HG03097 (cell line): ENCODE results near the gene PIM1.
"Not testable (repeated sequence)": the region's sequence is repeated elsewhere in the genome, so short reads cannot be mapped to it uniquely, and the experiment has no call there.

ENCODE experiments used
- ATAC-seq: cut with Tn5 transposase; IDR thresholded peaks from one replicate; pipeline ENCODE4 v1.9.1; 2021; ENCODE audit not compliant: unreplicated experiment, low FRiP score

Gene PIM1

DNA sequence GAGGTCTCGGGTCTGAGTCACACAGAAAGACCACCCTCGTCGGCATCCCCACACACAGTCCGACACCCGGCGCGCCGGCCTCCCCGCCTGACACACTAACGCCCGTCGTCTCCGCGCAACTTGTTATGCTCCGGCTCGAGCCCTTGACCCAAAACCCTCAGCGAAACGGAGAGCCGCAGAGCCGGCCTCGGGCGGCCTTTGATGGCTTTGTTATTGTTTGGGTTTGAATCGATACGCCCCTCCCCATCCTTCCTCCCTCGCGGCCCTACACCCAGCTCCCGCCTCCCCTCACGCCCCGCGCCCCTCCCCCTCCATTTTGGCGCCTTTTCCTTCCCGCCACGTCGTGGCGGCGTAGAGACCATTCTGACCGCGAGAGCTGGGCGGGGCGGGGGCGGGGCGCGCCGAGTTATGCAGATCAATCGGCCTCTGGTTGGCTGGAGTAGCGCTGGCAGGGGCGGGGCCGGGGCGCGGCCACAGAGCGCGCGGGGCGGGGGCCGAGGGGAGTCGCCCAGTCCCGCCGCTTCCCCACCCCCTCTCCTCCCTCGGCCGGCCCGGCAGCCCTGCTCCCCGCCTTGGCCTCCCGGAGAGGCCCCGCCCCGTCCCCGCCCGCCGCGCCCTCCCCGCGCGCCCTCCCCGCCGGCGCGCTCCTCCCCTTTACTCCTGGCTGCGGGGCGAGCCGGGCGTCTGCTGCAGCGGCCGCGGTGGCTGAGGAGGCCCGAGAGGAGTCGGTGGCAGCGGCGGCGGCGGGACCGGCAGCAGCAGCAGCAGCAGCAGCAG lies at the start of gene PIM1:
PIM1 (plus strand) TSS at position 657 of the 777 bp plus-strand sequence. CDS start 424 bp downstream, outside the sequence.
- peak; percentile 58 for ATAC-seq

DNA sequence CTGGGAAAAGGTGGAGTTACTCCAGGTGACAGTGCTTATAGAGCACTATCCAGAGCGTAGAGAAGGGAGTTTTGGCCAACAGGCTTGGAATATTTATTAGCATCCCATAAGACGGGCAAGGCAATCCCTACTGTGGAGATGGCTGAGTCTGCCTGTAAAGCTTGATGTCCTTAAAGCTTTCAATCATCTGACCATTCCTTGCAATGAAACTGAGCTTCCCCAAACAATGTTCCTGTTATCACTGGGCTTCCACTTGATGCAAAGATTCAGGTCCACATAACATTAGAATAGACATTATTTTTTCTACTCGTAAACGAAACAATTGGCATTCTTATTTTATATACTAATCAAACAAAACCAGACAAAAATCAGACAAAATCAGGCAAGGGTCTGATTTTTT lies 48.4 kb upstream of the PIM1 start:
- ATAC-seq, result no peak

DNA sequence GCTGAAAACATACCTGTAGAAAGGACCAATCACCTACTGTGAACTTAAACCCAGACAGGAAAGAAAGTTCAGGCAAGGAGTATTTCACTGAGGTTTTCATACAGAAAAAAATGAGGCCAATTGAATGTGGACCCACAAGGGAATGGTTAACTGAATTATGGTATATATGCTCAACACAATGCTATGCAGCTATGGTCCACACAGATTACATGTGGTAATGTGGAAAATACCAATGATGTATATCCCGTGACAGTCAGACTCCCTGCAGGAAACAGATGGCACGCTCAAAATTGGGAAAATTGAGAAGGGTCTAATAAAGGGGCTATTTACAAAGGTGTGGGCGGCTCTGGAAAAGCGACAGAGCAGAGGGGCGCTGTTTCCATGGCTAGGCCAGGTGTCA lies 47.1 kb upstream of the PIM1 start:
- no peak for ATAC-seq

DNA sequence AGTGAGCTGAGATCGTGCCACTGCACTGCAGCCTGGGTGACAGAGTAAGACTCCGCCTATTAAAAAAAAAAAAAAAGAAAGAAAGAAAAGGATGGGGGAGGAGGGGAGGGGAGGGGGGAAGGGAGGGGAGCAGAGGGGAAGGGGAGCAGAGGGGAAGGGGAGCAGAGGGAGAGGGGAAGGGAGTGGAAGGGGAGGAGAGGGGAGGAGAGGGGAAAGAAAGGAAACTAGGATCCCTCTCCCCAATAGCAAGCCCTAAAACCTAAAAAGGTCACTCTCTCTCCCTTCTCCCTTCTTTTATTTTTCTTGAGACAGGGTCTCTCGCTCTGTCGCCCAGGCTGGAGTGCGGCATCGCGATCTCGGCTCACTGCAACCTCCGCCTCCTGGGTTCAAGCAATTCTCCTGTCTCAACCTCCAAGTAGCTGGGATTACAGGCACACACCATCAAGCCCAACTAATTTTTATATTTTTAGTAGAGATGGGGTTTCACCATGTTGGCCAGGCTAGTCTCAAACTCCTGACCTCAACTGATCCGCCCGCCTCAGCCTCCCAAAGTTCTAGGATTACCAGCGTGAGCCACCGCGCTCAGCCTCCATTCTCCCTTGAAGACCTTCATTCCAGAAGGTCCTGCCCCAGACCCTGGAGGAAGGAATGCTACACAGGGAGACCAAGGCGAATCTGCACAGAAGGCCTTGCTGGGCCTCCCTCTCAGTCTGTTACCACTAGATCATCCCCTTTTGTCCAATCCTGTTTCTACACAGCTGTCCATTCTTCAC lies 45.8 kb upstream of the PIM1 start:
- ATAC-seq, result no peak

DNA sequence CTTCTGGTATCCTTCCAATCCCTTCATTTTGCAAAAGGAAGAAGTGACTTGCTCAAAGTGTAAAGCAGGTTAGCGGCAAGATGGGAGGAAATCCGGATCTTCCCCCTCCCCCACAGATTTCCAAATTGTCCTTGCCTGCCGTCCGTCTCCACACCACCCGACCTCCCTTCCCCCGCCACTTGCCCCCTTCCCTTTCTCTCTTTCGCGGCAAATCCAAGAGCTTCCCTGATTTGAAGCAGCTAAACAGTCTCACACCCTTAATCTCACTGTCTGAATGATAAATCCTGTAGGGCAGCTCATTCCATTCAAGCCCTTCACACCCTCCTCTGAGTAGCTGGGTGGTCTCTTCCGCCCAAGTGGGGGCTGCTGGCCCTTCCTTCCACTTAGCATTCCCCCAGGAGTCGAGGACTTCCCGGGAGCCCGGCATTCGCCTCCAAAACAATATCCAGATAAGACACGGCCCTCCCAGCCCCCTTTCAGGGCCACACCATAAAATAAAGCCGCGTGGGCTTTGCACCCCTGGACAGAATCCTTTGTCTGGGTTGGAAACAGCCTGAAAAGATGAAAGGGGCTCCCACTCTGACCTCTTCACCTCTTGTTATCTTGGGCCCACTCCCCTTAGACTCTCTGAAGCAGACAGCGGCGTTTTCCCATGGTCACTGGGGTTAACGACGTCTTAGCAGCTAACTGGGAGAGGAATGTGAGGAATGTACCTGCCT lies 44.0 kb upstream of the PIM1 start:
- no peak for ATAC-seq

DNA sequence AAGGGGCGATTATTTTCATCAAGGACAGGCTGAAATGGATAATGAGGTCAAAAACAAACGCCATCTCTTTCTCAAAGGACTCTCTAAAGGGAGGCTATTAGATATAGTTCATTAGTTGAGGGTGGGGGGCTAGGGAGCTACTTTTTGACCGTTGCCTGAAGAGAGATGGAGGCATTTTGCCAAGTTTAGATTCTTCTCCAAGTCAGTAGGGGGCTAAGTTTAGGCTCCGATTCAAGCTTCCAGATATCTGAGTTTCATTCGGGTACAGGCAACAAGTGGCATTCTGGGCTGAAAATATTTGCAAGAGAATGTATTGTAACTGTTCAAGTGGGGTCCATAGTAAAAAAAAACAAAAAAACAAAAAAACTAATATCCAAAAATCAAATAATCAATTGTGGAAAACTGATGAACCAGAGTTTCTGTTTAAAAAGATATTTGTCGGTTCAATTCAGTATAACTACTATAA lies 43.4 kb upstream of the PIM1 start:
- ATAC-seq, result no peak

DNA sequence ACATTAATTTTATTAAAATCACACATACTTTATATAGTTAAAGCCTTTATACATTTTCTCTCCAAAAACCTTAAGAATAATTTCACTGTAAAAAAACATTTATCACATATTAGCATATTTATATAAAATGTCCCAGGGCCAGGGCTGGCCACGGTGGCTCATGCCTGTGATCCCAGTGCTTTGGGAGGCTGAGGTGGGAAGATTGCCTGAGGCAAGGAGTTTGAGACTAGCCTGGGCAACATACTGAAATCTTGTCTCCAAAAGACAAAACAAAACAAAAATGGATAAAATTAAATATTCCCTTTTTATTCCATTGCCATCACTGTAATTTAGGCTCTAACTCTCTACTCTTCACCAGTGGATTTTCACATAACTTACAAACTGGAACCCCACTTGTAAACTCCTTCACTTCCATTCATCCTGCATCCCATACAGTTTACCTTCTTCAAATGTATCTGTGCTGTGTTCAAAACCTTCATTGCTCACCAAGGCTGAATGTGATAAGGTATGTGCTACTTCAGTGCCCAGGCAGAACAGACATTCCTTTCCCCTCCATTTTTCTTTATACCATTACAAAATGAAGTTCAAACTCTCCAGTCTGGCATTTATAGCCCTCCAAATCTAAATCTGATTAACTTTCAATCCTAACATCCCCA lies 42.9 kb upstream of the PIM1 start:
- ATAC-seq, result no peak

DNA sequence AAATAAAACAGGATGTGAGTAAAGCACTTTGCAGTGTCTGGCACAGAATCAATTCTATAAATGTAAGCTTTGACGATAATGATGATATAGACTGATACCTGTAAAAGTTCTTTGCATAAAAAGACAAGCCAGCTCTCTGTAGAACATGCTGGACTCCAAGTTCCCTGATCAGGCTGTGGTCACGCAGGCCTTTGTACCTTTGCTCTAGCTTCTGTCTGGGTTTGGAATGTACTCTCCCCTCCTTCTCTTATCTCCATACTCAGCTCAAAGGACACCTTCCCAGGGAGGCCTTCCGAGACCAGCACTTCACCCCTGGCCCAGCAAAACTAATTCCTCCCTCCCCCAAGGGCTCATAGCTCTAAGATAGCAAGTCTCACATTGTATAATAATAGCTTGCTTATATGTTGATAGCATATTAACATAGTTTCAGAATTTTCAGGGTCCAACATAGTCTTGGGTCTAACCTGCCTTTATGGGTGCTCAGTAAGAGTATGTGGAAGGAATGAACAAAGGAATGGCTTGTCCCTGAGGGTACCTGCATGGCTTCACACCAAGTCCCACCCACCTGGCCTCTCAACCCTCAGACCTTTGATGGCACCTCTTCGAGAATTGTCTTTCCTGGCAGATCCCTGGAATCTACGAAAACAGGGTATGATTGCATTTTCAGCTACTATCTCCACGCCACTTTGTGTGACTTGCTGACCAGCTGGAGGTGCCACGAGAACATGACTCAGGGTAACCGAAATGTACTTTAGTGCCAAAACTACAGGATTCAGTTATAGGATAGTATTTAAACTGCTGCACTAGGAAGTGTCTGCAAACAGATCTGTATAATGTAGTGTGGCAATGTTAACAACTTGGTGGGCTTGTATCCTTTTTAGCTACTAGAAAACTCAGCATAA lies 41.7 kb upstream of the PIM1 start:
- no peak for ATAC-seq

DNA sequence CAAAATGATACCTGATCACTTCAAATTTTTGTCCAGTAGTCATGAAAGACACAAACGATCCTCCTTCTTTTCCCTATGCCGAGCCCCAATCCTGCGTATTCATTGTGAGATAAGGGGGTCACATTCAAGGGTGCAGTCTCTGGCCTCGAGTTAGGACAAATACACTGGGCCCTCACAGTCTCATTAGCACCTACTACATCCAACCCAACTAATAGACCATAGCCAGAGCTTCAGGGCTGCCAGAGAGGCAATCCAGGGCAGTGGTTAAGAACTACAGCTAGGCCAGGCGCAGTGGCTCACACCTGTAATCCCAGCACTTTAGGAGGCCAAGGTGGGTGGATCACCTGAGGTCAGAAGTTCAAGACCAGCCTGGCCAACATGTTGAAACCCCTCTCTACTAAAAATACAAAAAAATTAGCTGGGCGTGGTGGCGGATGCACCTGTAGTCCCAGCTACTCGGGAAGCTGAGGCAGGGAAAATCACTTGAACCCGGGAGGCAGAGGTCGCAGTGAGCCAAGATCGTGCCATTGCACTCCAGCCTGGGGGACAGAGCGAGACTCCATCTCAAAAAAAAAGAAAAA lies 41.0 kb upstream of the PIM1 start:
- ATAC-seq, result not testable (repeated sequence)

DNA sequence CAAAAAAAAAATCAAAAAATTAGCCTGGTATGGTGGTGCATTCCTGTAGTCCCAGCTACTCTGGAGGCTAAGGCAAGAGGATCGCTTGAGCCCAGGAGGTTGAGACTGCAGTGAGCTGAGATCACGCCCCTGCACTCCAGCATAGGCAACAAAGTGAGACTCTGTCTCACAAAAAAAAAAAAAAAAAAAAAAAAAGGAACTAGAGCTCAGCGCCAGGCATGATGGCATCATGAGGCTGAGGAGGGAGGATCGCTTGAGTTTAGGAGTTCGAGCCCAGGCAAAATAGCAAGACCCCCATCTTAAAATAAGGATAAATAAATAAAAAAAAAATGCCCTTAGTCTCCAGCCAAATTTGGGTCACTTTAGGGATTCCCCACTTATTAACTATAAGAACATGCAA lies 40.4 kb upstream of the PIM1 start:
- ATAC-seq, result no peak

DNA sequence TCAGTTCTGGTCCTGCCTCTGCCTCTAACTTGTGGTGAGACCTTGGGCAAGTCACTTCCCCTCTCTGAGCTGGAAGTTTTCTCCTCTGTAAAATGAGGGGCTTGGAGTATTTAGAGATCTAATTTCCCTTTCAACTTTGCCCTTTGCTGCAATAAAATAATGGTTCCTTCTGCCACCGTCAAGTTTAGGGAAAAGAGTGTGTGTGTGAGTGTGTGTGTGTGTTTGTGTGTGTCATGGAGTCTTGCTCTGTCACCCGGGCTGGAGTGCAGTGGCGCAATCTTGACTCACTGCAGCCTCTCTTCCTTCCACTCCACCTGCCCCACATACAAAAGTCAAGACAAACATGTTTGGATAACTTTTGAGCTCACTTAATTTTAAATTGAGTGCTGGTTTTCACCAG lies 39.2 kb upstream of the PIM1 start:
- ATAC-seq, result no peak

DNA sequence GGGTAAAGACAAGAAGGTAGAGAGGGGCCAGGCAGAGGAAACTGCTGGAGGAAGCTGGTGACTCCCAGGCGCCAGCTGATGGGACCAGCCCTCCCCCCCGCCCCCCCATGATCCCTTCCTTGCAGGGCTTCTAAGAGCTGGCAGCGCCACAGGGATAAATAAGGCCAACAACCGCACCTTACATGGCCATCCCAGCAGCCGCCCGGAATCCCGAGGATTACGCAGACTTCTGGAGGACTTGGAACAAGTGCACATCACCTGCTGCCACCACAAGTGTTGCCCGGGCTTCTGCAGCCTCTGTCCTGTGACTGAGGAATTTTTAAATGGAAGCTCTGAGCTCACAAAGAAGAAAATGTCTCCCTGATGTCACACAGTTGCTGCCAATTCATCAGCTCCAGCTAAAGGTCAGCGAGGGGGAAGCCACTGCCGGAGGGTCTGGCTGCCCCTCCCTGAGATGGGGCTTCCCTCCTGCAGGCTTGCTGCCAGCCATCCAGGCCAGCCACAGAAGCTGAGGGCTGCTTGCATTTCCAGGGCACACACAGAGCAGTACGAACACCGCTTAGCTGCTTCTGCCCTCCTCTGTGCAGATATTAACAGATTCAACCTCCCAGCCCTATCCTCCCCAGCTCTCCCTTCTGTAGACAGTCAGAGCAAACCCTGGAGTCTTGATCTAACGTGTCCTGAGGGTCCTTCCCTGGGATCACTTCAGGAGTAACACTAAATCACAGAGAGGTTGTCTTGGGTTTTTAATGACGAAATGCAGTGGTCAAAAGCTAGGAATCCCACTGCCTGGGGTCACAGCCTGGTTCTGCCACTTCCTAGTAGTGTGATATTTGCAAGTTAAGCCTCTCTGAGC lies 38.6 kb upstream of the PIM1 start:
- no peak for ATAC-seq

DNA sequence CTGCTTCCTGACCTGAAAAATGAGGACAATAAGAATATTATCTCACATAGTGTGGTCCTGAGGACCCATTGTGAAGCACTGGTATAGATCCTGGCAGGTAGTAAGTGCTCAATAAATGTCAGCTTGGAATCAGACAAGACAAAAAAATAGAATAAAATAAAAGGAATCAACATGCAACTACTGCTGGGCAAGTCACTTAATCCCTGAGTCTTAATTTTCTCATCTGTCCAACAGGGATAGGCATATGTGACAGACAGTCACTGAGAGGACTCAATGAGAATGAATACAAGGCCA lies 38.0 kb upstream of the PIM1 start:
- ATAC-seq, result no peak

DNA sequence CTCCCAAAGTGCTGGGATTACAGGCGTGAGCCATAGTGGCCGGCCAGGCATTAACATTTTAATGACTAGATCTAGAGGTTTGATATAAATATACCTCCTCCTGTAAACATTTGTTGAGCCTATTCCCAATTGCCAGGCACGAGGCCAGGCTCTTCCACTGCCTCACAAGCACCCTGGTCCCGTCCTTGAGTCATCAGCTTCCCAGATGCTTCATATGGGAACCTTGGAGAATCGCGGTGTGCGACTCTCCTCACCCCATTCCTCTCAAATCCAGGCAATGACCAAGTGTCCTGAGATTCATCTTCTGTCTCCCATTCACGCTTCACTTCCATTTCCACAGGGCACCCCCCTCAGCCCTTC lies 35.9 kb upstream of the PIM1 start:
- no peak for ATAC-seq

DNA sequence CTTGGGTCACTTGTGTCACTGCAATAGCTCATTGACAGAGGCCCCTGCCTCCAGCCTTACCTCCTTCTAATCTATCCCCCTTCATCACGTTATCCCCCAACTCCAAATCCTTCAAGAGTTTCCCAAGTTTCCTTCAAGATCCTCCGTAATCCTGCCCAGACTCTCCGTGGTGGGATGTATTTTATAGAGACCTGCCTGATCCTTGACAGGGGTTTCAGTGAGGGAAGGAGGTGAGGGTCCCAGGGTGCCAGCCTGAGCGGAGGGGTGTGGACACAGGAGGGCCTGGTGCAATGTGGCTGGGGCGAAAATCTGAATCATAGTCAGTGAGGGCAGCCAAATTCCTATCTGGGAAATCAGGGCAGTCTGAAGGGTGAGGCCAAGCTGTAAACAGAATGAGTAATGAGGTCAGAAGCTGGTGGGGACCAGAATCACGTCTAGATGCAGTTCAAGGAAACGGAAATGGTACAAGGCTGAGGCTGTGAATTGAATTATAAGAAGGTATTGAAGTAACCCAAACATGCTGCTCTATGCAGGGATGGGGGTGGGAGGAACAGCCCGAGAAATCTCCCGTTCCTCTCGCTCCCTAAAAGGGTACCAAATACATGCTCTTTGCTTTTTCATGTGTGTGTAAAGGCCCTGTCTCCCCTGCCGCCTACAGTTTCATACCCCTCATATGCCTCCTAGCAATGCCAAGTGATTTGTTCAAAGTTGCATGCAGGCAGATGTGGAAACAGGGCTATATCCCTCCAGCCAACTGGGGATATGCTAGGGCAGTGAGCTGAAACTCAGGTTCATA lies 35.4 kb upstream of the PIM1 start:
- no peak for ATAC-seq

DNA sequence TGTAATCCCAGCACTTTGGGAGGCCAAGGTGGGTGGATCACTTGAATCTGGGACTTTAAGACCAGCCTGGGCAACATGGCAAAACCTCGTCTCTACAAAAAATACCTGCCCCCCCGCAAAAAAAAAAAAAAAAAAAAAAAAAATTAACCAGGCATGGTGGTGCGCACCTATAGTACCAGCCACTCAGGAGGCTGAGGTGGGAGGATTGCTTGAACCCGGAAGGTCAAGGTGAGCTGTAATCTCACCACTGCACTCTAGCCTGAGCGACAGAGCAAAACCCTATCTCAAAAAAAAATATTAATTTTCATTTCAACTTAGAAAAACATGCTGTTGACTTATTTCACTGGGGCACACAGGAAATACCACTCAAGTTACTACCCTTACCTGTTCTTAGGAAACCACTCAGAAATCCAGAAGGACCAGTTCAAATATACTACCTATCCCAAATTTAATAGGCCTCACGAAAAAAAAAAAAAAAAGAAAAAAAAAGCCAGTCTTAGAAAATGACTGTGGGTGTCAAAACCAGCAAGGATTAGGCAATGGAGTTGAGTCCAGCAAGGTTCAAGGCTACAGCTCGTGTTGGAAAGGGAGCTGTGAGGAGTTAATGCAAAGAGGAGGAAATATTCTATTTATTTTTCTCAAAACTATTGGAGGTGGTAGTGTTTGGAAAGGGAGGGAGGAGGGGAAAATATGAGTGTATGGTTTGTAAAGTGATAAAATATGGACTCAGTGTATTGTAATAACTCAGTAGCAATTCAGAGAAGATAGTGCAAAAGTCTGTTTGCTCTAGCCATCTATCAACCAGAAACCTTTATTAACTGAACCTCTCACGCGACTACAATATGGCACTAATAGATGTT lies 33.9 kb upstream of the PIM1 start:
- ATAC-seq, result no peak

DNA sequence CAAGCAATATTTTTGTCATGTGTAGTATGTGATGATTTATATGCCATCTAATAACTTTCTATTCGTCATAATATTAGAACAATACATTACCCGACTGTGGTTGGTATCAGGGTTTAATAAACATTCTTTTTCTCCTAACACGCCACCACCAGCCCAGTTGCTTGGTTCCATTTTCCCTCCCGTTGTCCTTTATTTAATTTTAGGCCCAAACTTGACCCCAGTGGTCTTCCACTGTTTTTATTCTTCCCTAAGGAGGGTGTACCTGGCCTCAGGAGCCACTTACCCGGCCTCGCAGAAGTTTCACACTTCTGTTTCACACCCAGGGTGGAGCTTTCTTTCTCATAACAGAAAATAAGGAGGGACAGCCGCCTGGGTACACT lies 33.1 kb upstream of the PIM1 start:
- no peak for ATAC-seq
